ENCODE results near the gene BAIAP2L2.
"Not testable (repeated sequence)": the region's sequence is repeated elsewhere in the genome, so short reads cannot be mapped to it uniquely, and the experiment has no call there.

The BAIAP2L2 gene

GRCh38 chr22:38127869-38128268 is 17.4 kb upstream of the BAIAP2L2 start:
- no peak for DNase-seq

DNA sequence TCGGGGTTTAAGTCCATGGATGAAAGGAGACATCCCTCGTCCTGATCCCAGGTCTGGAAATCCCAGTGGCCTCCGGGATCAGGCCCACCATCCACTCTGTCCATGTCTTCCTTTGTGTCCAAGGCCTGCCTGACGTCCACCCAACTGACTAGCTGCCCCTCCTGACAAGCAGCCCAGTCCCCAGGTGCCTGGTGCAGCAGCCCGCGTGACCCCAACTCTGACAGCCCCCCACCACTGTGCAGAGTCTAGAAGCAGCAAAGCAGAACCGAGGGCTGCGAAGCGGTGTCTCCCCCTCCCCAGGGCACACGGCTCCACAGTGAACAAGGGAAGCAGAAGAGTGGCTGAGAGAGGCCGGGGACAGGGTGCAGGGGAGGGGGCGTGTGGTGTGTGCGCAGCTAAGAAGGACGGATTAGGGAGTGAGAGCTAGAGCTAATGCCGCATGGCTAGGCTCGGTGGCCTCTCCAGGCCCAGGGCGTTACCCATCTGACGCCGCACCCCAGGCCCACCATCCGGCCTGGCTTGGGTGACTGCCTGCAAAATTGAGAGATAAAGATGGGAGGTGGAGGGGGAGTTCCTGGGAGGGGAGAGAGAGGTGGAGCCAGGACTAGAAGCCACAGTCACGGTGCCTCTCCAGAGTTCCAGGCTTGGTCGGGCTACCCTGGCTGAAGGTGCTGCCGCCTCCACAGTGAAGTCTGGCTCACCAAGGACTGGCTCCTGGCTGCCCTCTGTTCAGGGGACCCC is 16.6 kb upstream of the BAIAP2L2 start:
- DNase-seq, result no peak

GRCh38 chr22:38125751-38126201 is 15.3 kb upstream of the BAIAP2L2 start:
- DNase-seq, result no peak

DNA sequence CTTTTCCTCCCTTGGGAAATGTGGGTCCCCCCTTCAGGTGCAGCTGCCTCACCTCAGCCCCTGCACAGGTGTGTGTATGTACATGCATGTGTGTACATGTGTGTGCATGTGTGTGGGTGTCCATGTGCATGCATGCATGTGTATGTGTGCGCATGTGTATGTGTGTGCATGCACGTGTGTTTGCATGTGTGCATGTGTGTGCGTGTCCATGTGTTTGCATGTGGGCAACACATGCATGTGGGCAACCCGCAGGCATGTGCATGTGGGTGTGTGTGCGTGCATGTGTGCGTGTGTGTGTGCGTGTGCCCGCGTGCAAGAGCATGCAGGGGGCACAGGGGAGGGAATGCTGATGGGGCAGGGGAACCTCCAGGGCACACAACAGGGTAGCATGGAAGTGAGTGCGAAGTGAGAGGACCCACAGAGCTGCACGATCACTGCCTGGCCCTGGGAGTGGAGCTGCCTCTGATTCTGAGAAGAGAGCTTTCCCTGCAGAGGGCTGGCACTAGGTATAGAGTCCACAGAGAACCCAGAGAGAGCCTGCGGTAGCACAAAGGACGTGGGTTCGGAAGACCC is 14.6 kb upstream of the BAIAP2L2 start:
- no peak for DNase-seq

DNA sequence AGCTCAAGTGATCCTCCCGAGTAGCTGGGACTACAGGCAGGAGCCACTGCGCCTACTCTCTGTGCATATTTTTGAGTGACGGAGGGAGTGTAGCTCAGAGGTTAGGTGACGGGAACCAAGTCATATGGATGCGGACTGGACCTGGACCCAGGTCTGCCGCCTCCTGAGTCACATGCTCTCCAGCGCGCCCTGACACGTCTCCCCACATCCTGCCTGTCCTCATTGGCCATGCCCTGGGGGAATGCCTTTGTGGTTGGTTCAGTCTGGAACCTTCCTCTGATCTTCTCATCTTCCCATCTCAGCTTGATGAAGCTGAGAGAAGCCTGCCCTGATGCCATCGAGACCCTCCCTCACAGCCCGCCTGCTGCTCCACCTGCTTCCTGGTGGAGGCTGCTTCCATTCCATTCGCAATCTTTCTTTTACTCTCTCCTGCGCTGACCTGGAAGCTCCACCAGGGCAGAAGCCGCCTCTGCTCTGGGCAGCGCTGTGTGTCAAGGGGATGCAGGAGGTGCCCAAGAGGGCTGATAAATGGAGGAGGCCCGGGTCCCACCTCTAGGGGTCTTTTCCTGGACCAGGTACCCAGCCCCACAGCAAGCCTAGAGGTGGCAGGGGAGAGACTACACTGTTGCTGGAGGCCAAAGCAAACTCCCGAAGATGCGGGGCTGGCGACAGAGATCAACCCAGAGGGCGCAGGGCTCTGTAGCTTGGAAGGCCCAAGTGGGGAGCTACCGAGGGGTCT is 13.9 kb upstream of the BAIAP2L2 start:
- no peak for DNase-seq

- DNase-seq, result no peak
Observed at GRCh38 chr22:38122616-38123015, 12.1 kb upstream of the BAIAP2L2 start.

DNA sequence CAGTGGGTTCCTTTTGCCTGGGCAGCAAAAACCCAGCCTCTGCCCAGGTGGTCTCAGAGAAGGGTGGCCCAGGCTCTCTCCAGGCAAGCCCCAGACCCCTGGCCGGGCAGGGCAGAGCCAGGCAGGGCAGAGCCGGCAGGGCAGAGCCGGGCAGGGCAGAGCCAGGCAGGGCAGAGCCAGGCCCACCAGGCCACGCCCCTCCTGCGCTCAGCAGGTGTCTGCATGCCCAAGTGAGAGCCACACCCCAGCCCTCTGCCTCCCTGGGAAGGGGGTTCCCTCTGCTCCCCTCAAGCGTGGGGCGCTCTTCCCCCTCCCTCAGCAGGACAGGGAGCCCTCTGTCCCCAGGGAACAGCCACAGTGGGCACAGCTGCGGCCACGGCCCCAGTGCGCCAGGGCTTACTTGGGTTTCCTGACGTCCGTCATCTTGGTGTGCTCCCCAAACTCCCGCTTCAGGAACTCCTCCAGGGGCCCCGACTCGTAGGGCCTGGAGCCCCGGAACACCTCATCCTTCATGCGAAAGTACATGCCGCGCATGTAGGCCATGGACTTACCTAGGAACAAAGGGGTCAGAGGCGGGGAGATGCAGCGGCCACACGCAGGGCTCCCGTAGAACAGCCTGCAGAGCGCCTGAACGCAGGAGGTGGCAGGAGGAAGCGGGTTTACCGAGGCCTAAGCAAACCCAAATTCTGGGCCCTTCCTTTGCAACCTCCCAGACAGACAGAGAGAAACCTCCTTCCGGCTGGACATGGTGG is 10.1 kb upstream of the BAIAP2L2 start:
- no peak for DNase-seq

DNA sequence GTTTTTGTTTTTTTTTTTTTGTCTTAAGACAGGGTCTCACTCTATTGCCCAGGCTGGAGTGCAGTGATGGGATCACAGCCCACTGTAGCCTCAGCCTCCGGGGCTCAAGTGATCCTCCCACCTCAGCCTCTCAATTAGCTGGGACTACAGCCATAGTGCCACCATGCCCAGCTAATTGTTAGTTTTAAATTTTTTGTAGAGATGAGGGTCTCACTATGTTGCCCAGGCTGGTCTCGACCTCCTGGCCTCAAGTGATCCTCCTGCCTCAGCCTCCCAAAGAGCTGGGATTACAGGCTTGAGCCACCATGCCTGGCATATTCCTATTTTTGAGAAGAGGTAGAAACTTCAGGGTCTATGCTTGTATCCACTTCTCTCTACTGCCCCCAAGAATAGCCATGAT is 8.3 kb upstream of the BAIAP2L2 start:
- not testable (repeated sequence) for DNase-seq

DNA sequence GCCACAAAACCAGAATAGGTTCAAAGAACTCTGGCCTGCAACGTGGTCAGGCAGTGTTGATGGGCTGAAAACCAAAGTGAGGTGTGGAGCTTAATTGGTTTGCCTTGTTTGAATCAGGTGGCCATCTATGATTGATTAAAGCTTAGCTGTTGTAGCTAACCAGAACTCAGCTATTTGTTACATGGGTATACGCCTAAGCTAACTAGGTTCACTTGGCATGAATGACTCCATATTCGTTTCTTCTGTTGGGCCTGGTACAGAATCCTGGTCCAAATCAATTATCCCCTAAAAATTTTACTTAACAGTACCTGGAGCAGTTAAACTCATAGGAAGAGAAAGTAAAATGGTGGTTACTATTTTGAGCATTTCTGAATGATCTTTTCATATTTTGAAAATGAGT is 7.7 kb upstream of the BAIAP2L2 start:
- no peak for DNase-seq

DNA sequence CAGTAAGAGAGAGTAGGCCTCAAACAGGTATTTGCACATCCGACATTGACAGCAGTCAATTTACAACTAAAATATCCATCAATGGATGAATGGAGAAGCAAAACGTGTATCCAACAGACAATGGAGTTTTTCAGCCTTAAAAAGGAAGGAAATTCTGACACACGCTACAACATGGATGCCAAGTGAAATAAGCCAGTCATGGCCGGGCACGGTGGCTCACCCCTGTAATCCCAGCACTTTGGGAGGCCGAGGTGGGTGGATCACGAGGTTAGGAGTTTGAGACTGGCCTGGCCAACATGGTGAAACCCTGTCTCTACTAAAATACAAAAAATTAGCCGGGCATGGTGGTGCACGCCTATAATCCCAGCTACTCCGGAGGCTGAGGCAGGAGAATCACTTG is 7.1 kb upstream of the BAIAP2L2 start:
- DNase-seq, result not testable (repeated sequence)

DNA sequence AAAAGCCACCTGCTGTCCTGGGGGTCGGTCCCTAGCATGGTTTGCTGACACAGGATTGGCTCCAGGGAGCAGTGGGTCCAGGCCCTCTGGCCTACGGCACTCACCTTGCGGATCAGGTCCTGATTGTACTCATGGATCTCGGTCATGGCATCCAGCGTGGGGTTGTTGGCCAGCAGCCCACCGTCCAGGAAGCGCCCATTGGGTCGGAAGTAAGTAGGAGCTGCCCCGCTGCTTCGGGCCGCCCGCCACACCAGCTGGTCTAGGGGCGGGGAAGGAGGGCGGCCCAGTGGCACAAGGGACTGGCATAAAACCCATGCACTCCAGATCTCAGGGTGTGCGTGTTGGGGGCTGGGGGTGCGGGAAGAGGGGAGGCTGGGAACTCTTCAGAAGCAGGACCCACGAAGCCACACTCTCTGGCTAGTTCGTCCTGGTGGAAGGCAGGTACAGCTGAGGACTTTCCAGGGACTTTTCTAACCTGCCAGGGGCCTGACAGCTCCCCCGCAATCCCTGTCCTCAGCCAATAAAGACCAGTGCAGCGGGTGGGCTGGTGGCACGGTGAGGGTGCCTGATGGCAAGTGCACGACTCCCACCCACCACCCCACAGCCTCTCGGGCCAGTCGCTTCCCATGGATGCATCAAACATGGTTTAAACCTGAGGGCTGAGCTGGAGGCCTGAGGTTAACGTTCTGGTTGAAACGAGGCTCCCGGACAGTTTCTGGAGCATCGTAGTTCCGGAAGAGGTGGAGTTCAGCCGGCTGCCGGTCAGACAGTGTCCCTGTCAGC is 5.1 kb upstream of the BAIAP2L2 start:
- DNase-seq, result no peak

GRCh38 chr22:38114484-38115398 is 4.3 kb upstream of the BAIAP2L2 start:
- peak; percentile 80 for DNase-seq

DNA sequence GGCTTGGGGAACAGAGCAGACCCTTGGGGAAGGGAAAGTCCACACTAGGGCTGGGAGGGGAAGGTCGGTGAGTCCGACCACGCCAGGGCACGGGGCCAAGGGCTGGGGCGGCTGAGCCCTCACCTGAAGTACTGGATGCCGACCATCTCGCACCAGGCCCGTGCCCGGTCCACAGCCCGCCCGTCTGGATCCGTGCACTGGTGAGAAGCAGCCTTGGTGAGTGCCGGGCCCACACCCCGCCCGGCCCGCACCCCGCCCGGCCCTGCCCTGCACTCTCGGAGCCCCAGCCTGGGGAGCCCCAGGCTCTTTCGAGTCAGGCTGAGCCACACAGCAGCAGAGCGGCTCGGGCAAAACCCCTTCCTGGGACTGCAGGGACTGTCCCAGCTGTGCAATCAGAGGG is 1.9 kb upstream of the BAIAP2L2 start:
- no peak for DNase-seq

GRCh38 chr22:38111925-38112355 is 1.5 kb upstream of the BAIAP2L2 start:
- no peak for DNase-seq

GRCh38 chr22:38110863-38111852 is 674 bp upstream of the BAIAP2L2 start:
- no peak for DNase-seq

GRCh38 chr22:38109371-38110001 is 998 bp downstream of the BAIAP2L2 start:
- DNase-seq, result peak; percentile 29

DNA sequence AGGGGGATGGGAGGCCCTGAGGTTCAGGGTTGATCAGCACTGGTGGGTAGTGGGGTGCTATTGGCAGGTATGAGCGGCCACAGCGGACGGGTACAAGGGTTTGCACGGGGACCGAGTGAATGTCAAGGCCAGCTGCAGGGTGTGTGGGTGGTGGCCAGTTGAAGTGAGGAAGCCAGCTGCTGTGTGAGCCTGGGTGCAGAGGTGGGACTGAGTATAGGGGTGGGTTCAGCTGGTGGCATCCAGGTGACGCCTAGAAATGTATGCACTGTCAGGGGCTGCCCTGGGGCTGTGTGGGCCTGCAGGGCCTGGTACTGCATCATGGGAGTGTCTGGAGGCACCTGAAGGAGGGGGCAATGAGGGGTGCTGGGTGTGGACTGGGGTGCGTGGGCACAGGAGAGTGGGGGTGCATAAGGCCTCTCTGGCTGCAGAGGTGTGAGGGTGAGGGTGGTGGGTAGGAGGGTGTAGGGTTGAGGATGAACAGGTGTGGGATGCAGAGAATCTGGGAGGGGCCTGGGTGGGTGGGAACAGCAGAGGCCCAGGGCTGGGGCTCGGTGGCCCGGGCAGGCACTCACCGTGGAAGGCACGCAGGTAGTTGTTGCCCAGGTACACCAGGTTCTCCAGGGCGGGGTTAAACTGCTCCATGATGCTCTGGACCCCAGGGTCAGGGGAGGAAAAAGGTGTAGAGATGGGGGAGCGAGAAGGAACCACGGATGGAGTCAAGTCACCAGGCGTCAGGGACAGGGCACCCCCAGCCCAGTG is 1.7 kb downstream of the BAIAP2L2 start:
- DNase-seq, result no peak

- DNase-seq, result no peak
Observed at GRCh38 chr22:38107692-38108515, 2.6 kb downstream of the BAIAP2L2 start.
